GM12878 (cell line): ENCODE data around the gene SNX30. TPM values are rescaled to one million over a fixed set of nuclear protein-coding genes. Genes with fewer than 3 reads are reported as not detected.

Experiments used
- ATAC-seq: fragments of 200-7000 bp; cut with Tn5 transposase; 3 replicates; pipeline ENCODE4 v1.9.1; 2020; ENCODE audit warnings: mild to moderate bottlenecking, moderate library complexity
- BruUV-seq: library from RNA; stranded (reverse); fragments of 400-500 nt; replicated peaks from 2 replicates; lab custom pipeline; 2021; lab: Mats Ljungman, UMichigan
- CTCF ChIA-PET: fragments of 300-600 bp; sonication (Branson Sonifier 250); formaldehyde crosslinking; extraction: SDS; loops from one replicate; lab custom pipeline; 2021; ENCODE audit warnings: inconsistent platforms; lab: Yijun Ruan, JAX
- POLR2A ChIA-PET: fragments of 350-600 bp; formaldehyde crosslinking; extraction: SDS; loops from one replicate; lab custom pipeline; 2021; ENCODE audit warnings: inconsistent platforms; lab: Charles Lee
- RAD21 ChIA-PET: fragments of 300-600 bp; sonication (Branson Sonifier 250); formaldehyde crosslinking; loops from one replicate; lab custom pipeline; 2023; ENCODE audit warnings: antibody characterized with exemption; ENCODE audit not compliant: unreplicated experiment; lab: Charles Lee
- SMC1A ChIA-PET: fragments of 300-600 bp; sonication (Branson Sonifier 250); formaldehyde crosslinking; loops from one replicate; lab custom pipeline; 2023; ENCODE audit not compliant: unreplicated experiment, uncharacterized antibody; lab: Charles Lee
- DNase-seq: peaks from one replicate; pipeline ENCODE4 v3.0.0-alpha.2; 2011; ENCODE audit warnings: low read depth, low spot score
- FAIRE-seq: peaks from 3 replicates; lab custom pipeline; 2011; peaks lifted over from hg19 to GRCh38; lab: Jason Lieb, UNC
- H2AFZ ChIP-seq: 2 replicates; pipeline ENCODE4 v1.6.0; 2011; ENCODE audit warnings: low read depth, low read length, control low read depth; ENCODE audit not compliant: control insufficient read depth
- H3K27ac ChIP-seq: 2 replicates; pipeline ENCODE4 v1.5.1; 2011; ENCODE audit warnings: control low read depth; ENCODE audit not compliant: control insufficient read depth, insufficient read depth
- H3K27me3 ChIP-seq, 2 experiments: replicated peaks in 1 of 2; 2 replicates each; pipeline versions ENCODE4 v1.6.0 to v1.6.1; 2011; ENCODE audit warnings: low read length in 1 of 2; ENCODE audit not compliant: control insufficient read depth in 2 of 2, insufficient read depth in 2 of 2
- H3K36me3 ChIP-seq, 2 experiments: 2 replicates each; pipeline ENCODE4 v1.5.1; 2011; ENCODE audit warnings: low read length in 1 of 2; ENCODE audit not compliant: control insufficient read depth in 2 of 2, insufficient read depth in 2 of 2
- H3K4me1 ChIP-seq: 2 replicates; pipeline ENCODE4 v1.6.1; 2011; ENCODE audit warnings: mild to moderate bottlenecking, low read length, moderate library complexity, mixed read lengths; ENCODE audit not compliant: control insufficient read depth, insufficient read depth
- H3K4me2 ChIP-seq: 2 replicates; pipeline ENCODE4 v1.6.0; 2011; ENCODE audit warnings: control low read depth; ENCODE audit not compliant: control insufficient read depth, insufficient read depth
- H3K4me3 ChIP-seq: fragments of 200-600 bp; sonication (generic); 2 replicates; pipeline ENCODE4 v1.5.1; 2016
- H3K79me2 ChIP-seq: 2 replicates; pipeline ENCODE4 v1.6.0; 2011; ENCODE audit warnings: low read length; ENCODE audit not compliant: control insufficient read depth, insufficient read depth
- H3K9ac ChIP-seq: 2 replicates; pipeline ENCODE4 v1.8.0; 2011; ENCODE audit warnings: low read length, control low read depth, mixed read lengths; ENCODE audit not compliant: control insufficient read depth, insufficient read depth
- H3K9me3 ChIP-seq: replicated peaks from 3 replicates; pipeline ENCODE4 v1.5.1; 2011; ENCODE audit warnings: mild to moderate bottlenecking, low read length; ENCODE audit not compliant: control insufficient read depth, insufficient read depth
- H4K20me1 ChIP-seq: 2 replicates; pipeline ENCODE4 v1.6.0; 2011; ENCODE audit not compliant: control insufficient read depth, insufficient read depth
- BMI1 ChIP-seq: fragments of 450-650 bp; IDR thresholded peaks from 2 replicates; pipeline ENCODE4 v1.6.1; 2016; ENCODE audit warnings: mild to moderate bottlenecking, moderate library complexity, borderline replicate concordance
- CEBPZ ChIP-seq: fragments of 150-350 bp; IDR thresholded peaks from 2 replicates; pipeline ENCODE4 v1.6.1; 2016; ENCODE audit warnings: low read depth, low read length
- EGR1 ChIP-seq, 2 experiments: IDR thresholded peaks; 1 replicate in 1 of 2; 2 replicates in 1 of 2; pipeline ENCODE4 v1.6.1; 2011 to 2012; ENCODE audit warnings: low read depth in 2 of 2, low read length in 2 of 2, borderline replicate concordance in 1 of 2, mild to moderate bottlenecking in 1 of 2, moderate library complexity in 1 of 2
- EZH2 ChIP-seq: IDR thresholded peaks from 2 replicates; pipeline ENCODE4 v1.6.1; 2012; ENCODE audit warnings: low read depth, mild to moderate bottlenecking, control low read depth, inconsistent platforms, low read length, borderline replicate concordance; ENCODE audit not compliant: control insufficient read depth
- RFX5 ChIP-seq: IDR thresholded peaks from 2 replicates; pipeline ENCODE4 v1.6.1; 2011; ENCODE audit warnings: low read depth, low read length, improper control_type of control experiment
- SP1 ChIP-seq: IDR thresholded peaks from one replicate; pipeline ENCODE4 v1.6.1; 2011; ENCODE audit warnings: low read depth, low read length
- ZNF384 ChIP-seq: IDR thresholded peaks from 2 replicates; pipeline ENCODE4 v1.6.1; 2012; ENCODE audit warnings: low read depth, mild to moderate bottlenecking, low read length, improper control_type of control experiment, borderline replicate concordance
- WGBS: methylation state at CpG from one replicate; pipeline ENCODE4 v1.1.6; 2016; ENCODE audit warnings: low lambda C conversion rate; ENCODE audit not compliant: insufficient replicate concordance, insufficient coverage; ENCODE audit errors: missing lambda C conversion rate; 5-methylcytosine and 5-hydroxymethylcytosine counted together
- in situ Hi-C: fragments of 300-500 bp; cut with MboI; formaldehyde crosslinking; loops from 9 replicates; pipeline ENCODE4 v1.14.3; 2018; ENCODE audit warnings: mixed read lengths
- intact Hi-C: fragments of 100-400 bp; cut with micrococcal nuclease; formaldehyde crosslinking; loops from one replicate; pipeline ENCODE4 v1.14.2; 2022; ENCODE audit not compliant: unreplicated experiment
- polyA plus RNA-seq, 11 experiments: library from polyadenylated mRNA; depleted of rRNA in 4 of 11; unstranded in 6 of 11; stranded (reverse) in 5 of 11; fragments of >200 nt; fragmentation: Nextera tagmentation in 4 of 11; fragmentation: Illumina TruSeq in 1 of 11; extraction: Ambion mirVana in 4 of 11; extraction: Trizol in 1 of 11; gene quantifications; 1 replicate in 1 of 11; 2 replicates in 10 of 11; pipeline versions ENCODE4 v1.2.1 to v1.2.3, GENCODE V29; 2011 to 2016; ENCODE audit warnings: inconsistent platforms in 2 of 11, missing spikeins in 2 of 11, low read depth in 1 of 11
- total RNA-seq, 4 experiments: library from RNA; depleted of rRNA in 3 of 4; stranded (reverse); fragments of >200 nt in 3 of 4; fragmentation: Illumina TruSeq in 1 of 4; extraction: Trizol in 1 of 4; gene quantifications; 2 replicates each; pipeline versions ENCODE4 v1.2.1 to v1.2.3, GENCODE V29; 2013 to 2021

The SNX30 gene
- total and polyA plus RNA-seq, 10 of the 15 experiments (the other 5 are each of a cell fraction or from before 2014, with no cell fraction given) = 0.53 to 4.0 (median 1.5) TPM

GRCh38 chr9:112734892-112735291 lies 15.7 kb upstream of the SNX30 start:
- in situ Hi-C loops = no loop called here
- FAIRE-seq = no peak
- no peaks in the 10 kb centered on the region for H3K27me3 ChIP-seq
- TF ChIP-seq EGR1 (IDR thresholded peaks at IDR 0.05; ENCODE audit: borderline replicate concordance in 1 of 2, low read depth in 2 of 2, low read length in 2 of 2) (no peak), ZNF384 (no peak), BMI1 (no peak), SP1 (no peak), EZH2 (no peak), CEBPZ (no peak), RFX5 (no peak)
- TF ChIP-seq, all 136 proteins: peak for 0
- ATAC-seq (no peak), DNase-seq (no peak)
- H3K27ac ChIP-seq = no peak overlapping the region
- no peak overlapping the region for H3K4me2 ChIP-seq
- H3K79me2 ChIP-seq = no peaks in the 10 kb centered on the region
- H3K4me1 ChIP-seq = no peaks in the 10 kb centered on the region; the same call in 1 of the 2 replicates
- H3K9ac ChIP-seq = no peak overlapping the region
- POLR2A ChIA-PET = no interaction called here
- WGBS = 48% methylated on average over 2 of the region's 2 CpGs
- no peak overlapping the region for H3K4me3 ChIP-seq
- intact Hi-C loops = no loop called here
- SMC1A ChIA-PET = no interaction called here
- no peaks in the 10 kb centered on the region for H3K36me3 ChIP-seq
- H2AFZ ChIP-seq = no peak overlapping the region
- CTCF ChIA-PET = no interaction called here
- peaks cover 2% of the 10 kb centered on the region; the same call in 2 of the 3 replicates for H3K9me3 ChIP-seq
- BruUV-seq = no TSS peak
- RAD21 ChIA-PET = no interaction called here
- H4K20me1 ChIP-seq = no peaks in the 10 kb centered on the region
